Measurements from ENCODE around the gene RAB31.

- no peak for TF ChIP-seq GATA2 (IDR thresholded peaks at IDR 0.05; ENCODE audit: low read depth, low read length)
- TF ChIP-seq GATA3 (IDR thresholded peaks at IDR 0.05; ENCODE audit: low read depth, low read length) = no peak
Observed at GRCh38 chr18:9872823-9873222, 164.7 kb downstream of the RAB31 start.
